ENCODE data around the gene SHISAL1.

Gene SHISAL1

GRCh38 chr22:44231233-44231632 is 81.5 kb downstream of the SHISAL1 start:
- no peak for TF ChIP-seq CTCF (conservative IDR thresholded peaks at IDR 0.05; ENCODE audit: low read depth)
- H3K27ac ChIP-seq, result no peak overlapping the region
- no peak for DNase-seq (ENCODE audit: low spot score)
- ChIA-PET CTCF (no interaction called here), POLR2A (ENCODE audit: low non-redundant PET) (no interaction called here)

- no peak for TF ChIP-seq CTCF (conservative IDR thresholded peaks at IDR 0.05; ENCODE audit: low read depth)
- ChIA-PET POLR2A (ENCODE audit: low non-redundant PET) (no interaction called here), CTCF (no interaction called here)
- DNase-seq (ENCODE audit: low spot score), result no peak
- no peak overlapping the region for H3K27ac ChIP-seq
These were observed 82.9 kb downstream of the SHISAL1 start for GRCh38 chr22:44229809-44230208.

GRCh38 chr22:44229331-44229730 is 83.4 kb downstream of the SHISAL1 start:
- H3K27ac ChIP-seq, result no peak overlapping the region
- TF ChIP-seq CTCF (conservative IDR thresholded peaks at IDR 0.05; ENCODE audit: low read depth), result no peak
- CTCF ChIA-PET, result no interaction called here
- DNase-seq (ENCODE audit: low spot score), result no peak
- POLR2A ChIA-PET (ENCODE audit: low non-redundant PET), result no interaction called here

- DNase-seq (ENCODE audit: low spot score), result no peak
- H3K27ac ChIP-seq, result no peak overlapping the region
- no peak for TF ChIP-seq CTCF (conservative IDR thresholded peaks at IDR 0.05; ENCODE audit: low read depth)
- ChIA-PET CTCF (no interaction called here), POLR2A (ENCODE audit: low non-redundant PET) (no interaction called here)
These were observed 86.9 kb downstream of the SHISAL1 start for GRCh38 chr22:44225812-44226211.

- CTCF ChIA-PET, result no interaction called here
- no peak for DNase-seq (ENCODE audit: low spot score)
- POLR2A ChIA-PET (ENCODE audit: low non-redundant PET), result no interaction called here
- no peak for TF ChIP-seq CTCF (conservative IDR thresholded peaks at IDR 0.05; ENCODE audit: low read depth)
- H3K27ac ChIP-seq, result no peak overlapping the region
These were observed 87.6 kb downstream of the SHISAL1 start for GRCh38 chr22:44225091-44225689.

GRCh38 chr22:44224166-44224565 is 88.6 kb downstream of the SHISAL1 start:
- peak; percentile 65 for DNase-seq (ENCODE audit: low spot score)
- peak overlapping the region; percentile 45 for H3K27ac ChIP-seq
- POLR2A ChIA-PET (ENCODE audit: low non-redundant PET), result no interaction called here
- TF ChIP-seq CTCF (conservative IDR thresholded peaks at IDR 0.05; ENCODE audit: low read depth), result no peak
- CTCF ChIA-PET, result interaction anchor here (0.6 kb wide), 1 partner anchor 75 kb away, joined by 3 read pairs; no protein-coding TSS in a partner anchor

Measured in RWPE1 (cell line).